ENCODE data around the gene ADAMTS14. TPM values are rescaled to one million over a fixed set of nuclear protein-coding genes. Genes with fewer than 3 reads are reported as not detected.
"Not testable (repeated sequence)": the region's sequence is repeated elsewhere in the genome, so short reads cannot be mapped to it uniquely, and the experiment has no call there.

The ADAMTS14 gene
- total RNA-seq, 2 donors from 2014 or later: 0.44 to 0.79 TPM

DNA sequence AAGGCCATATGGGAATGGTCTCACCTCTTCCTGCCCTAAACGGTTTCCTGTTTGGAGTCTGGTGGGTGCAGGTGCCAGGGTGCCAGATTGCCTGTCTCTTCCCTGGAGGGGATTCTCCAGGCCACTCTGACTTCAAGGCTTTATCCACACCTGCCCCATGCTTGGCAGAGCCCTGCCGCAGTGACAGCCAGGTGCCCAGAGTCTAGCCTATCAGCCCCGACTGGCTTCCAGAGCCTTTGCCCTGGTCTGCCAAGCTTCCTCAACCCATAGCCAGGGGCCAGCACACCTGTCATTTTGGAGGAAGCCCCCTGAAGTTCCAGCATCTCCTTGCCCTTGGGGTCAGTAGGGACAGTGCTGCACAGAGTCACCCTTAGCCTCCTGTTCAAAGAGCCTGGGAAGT is 91.3 kb downstream of the ADAMTS14 start:
- Histone ChIP-seq H3K36me3 (ENCODE audit: control insufficient read depth, insufficient read depth, low read length) (no peaks in the 10 kb centered on the region), H3K4me3 (ENCODE audit: low read length) (no peak overlapping the region), H3K27ac (ENCODE audit: low read depth, low read length) (no peak overlapping the region), H3K4me1 (ENCODE audit: control insufficient read depth, insufficient read depth, low read length) (no peaks in the 10 kb centered on the region), H3K27me3 (ENCODE audit: control insufficient read depth, insufficient read depth, low read length, poor library complexity, severe bottlenecking) (no peaks in the 10 kb centered on the region), H3K9ac (ENCODE audit: extremely low read depth, low read length, poor library complexity, severe bottlenecking) (no peak overlapping the region), H3K9me3 (ENCODE audit: control insufficient read depth, low read length) (peaks cover 17% of the 10 kb centered on the region)
- WGBS, 2 experiments (ENCODE audit: insufficient coverage in 1 of 2, insufficient read length in 1 of 2): 89 to 90% methylated on average over 3 of the region's 3 CpGs
- H3K27ac Mint-ChIP-seq: no peak overlapping the region
- peaks cover 22% of the 10 kb centered on the region for H3K9me3 Mint-ChIP-seq
- H3K27me3 Mint-ChIP-seq (ENCODE audit: insufficient read depth): no peaks in the 10 kb centered on the region
- H3K36me3 Mint-ChIP-seq (ENCODE audit: low read depth): no peaks in the 10 kb centered on the region
- DNase-seq: no peak
- TF ChIP-seq, protein P1, sequence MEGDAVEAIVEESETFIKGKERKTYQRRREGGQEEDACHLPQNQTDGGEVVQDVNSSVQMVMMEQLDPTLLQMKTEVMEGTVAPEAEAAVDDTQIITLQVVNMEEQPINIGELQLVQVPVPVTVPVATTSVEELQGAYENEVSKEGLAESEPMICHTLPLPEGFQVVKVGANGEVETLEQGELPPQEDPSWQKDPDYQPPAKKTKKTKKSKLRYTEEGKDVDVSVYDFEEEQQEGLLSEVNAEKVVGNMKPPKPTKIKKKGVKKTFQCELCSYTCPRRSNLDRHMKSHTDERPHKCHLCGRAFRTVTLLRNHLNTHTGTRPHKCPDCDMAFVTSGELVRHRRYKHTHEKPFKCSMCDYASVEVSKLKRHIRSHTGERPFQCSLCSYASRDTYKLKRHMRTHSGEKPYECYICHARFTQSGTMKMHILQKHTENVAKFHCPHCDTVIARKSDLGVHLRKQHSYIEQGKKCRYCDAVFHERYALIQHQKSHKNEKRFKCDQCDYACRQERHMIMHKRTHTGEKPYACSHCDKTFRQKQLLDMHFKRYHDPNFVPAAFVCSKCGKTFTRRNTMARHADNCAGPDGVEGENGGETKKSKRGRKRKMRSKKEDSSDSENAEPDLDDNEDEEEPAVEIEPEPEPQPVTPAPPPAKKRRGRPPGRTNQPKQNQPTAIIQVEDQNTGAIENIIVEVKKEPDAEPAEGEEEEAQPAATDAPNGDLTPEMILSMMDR (conservative IDR thresholded peaks at IDR 0.05): no peak
- H3K4me1 Mint-ChIP-seq: peaks cover 6% of the 10 kb centered on the region
- no peak overlapping the region for H3K4me3 Mint-ChIP-seq

DNA sequence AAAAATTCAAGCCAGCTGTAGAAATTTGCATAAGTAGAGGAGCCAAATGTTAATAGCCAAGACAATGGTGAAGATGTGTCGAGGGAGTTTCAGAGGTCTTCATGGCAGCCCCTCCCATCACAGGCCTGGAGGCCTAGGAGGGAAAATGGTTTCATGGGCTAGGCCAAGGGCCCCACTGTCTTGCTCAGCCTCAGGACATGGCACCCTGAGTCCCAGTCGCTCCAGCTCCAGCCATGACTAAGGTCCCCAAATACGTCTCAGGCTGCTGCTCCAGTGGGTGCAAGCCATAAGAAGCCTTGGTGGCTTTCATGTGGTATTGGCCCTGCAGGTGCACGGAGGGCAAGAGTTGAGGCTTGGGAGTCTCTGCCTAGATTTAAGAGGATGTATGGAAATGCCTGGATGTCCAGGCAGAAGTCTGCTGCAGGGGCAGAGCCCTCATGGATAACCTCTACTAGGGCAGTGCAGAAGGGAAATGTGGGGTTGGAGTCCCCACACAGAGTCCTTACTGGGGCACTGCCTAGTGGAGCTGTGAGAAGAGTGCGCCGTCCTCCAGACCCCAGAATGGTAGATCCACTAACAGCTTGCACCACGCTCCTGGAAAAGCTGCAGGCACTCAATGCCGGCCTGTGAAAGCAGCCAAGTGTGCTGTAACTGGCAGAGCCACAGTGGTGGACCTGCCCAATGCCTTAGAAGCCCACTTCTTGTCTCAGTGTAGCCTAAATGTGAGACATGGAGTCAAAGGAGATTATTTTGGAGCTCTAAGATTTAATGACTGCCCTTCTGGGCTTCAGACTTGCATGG is 93.7 kb downstream of the ADAMTS14 start:
- TF ChIP-seq, protein P1 (conservative IDR thresholded peaks at IDR 0.05): no peak
- Mint-ChIP-seq H3K4me1 (peaks cover 2% of the 10 kb centered on the region), H3K27me3 (ENCODE audit: insufficient read depth) (no peaks in the 10 kb centered on the region), H3K9me3 (peaks cover 22% of the 10 kb centered on the region), H3K27ac (no peak overlapping the region), H3K4me3 (no peak overlapping the region), H3K36me3 (ENCODE audit: low read depth) (no peaks in the 10 kb centered on the region)
- Histone ChIP-seq H3K27ac (ENCODE audit: low read depth, low read length) (no peak overlapping the region), H3K27me3 (ENCODE audit: control insufficient read depth, insufficient read depth, low read length, poor library complexity, severe bottlenecking) (no peaks in the 10 kb centered on the region), H3K36me3 (ENCODE audit: control insufficient read depth, insufficient read depth, low read length) (no peaks in the 10 kb centered on the region), H3K4me3 (ENCODE audit: low read length) (no peak overlapping the region), H3K9ac (ENCODE audit: extremely low read depth, low read length, poor library complexity, severe bottlenecking) (no peak overlapping the region), H3K4me1 (ENCODE audit: control insufficient read depth, insufficient read depth, low read length) (no peaks in the 10 kb centered on the region), H3K9me3 (ENCODE audit: control insufficient read depth, low read length) (peaks cover 17% of the 10 kb centered on the region)
- 90 to 95% methylated on average over 6 to 8 of the region's 8 CpGs for WGBS, 2 experiments (ENCODE audit: insufficient coverage in 1 of 2, insufficient read length in 1 of 2)
- DNase-seq: no peak

GRCh38 chr10:70768026-70768685 is 95.8 kb downstream of the ADAMTS14 start:
- not testable (repeated sequence) for H3K4me3 ChIP-seq (ENCODE audit: low read length); H3K4me3 Mint-ChIP-seq; H3K4me1 ChIP-seq (ENCODE audit: control insufficient read depth, insufficient read depth, low read length); H3K4me1 Mint-ChIP-seq; DNase-seq; H3K27ac Mint-ChIP-seq; H3K27me3 Mint-ChIP-seq (ENCODE audit: insufficient read depth); H3K9ac ChIP-seq (ENCODE audit: extremely low read depth, low read length, poor library complexity, severe bottlenecking); H3K27ac ChIP-seq (ENCODE audit: low read depth, low read length); H3K36me3 Mint-ChIP-seq (ENCODE audit: low read depth); H3K36me3 ChIP-seq (ENCODE audit: control insufficient read depth, insufficient read depth, low read length); H3K27me3 ChIP-seq (ENCODE audit: control insufficient read depth, insufficient read depth, low read length, poor library complexity, severe bottlenecking)
- 94 to 95% methylated on average over 5 to 6 of the region's 6 CpGs for WGBS, 2 experiments (ENCODE audit: insufficient coverage in 1 of 2, insufficient read length in 1 of 2)
- H3K9me3 ChIP-seq (ENCODE audit: control insufficient read depth, low read length): peaks cover 17% of the 10 kb centered on the region
- H3K9me3 Mint-ChIP-seq: peaks cover 22% of the 10 kb centered on the region

Measured in endodermal cell (in vitro differentiated cells).